ENCODE results near the gene HSCB.

DNA sequence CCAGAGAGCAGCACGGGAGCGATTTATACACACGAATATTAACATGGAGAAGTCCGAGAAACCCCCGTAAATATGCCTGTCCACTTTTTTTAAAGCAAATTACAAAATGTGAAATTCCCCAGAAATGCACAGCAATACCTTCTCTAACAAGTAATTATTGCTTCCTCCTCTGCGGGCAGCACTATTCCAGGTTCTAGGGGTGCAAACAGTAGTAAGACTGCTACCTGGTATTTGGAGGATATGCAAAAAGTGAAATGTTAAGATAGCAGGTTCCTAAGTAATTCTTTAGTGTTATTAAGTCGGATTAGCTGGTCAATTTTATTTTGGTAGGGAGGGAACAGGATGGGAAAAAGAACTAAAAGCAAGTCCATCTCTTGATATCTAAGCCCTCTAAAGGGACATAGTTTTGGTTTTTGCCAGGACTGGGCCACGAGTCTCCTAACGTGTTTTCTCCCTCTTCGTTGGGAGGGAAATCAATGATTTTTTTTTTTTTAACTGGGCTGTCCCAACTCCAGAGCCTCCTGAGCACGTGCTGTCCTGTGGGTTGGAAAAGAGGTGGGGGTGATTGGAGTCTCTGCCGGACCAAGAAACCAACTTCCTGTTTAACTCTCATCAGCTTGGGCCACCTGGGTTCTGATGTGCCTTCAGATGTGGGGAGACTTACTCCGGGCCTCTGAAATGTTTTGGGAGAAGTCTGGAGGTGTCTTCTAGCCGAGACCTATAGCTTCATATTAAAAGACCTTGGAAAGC, 60.2 kb downstream of the HSCB start:
- peak in 1 of 2 donors; percentile 44 for TF ChIP-seq RAD21 (IDR thresholded peaks at IDR 0.05)
- TF ChIP-seq, protein P1, sequence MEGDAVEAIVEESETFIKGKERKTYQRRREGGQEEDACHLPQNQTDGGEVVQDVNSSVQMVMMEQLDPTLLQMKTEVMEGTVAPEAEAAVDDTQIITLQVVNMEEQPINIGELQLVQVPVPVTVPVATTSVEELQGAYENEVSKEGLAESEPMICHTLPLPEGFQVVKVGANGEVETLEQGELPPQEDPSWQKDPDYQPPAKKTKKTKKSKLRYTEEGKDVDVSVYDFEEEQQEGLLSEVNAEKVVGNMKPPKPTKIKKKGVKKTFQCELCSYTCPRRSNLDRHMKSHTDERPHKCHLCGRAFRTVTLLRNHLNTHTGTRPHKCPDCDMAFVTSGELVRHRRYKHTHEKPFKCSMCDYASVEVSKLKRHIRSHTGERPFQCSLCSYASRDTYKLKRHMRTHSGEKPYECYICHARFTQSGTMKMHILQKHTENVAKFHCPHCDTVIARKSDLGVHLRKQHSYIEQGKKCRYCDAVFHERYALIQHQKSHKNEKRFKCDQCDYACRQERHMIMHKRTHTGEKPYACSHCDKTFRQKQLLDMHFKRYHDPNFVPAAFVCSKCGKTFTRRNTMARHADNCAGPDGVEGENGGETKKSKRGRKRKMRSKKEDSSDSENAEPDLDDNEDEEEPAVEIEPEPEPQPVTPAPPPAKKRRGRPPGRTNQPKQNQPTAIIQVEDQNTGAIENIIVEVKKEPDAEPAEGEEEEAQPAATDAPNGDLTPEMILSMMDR (IDR thresholded peaks at IDR 0.05; ENCODE audit: low read depth, low read length, missing input control) = no peak
- TF ChIP-seq, protein P2, sequence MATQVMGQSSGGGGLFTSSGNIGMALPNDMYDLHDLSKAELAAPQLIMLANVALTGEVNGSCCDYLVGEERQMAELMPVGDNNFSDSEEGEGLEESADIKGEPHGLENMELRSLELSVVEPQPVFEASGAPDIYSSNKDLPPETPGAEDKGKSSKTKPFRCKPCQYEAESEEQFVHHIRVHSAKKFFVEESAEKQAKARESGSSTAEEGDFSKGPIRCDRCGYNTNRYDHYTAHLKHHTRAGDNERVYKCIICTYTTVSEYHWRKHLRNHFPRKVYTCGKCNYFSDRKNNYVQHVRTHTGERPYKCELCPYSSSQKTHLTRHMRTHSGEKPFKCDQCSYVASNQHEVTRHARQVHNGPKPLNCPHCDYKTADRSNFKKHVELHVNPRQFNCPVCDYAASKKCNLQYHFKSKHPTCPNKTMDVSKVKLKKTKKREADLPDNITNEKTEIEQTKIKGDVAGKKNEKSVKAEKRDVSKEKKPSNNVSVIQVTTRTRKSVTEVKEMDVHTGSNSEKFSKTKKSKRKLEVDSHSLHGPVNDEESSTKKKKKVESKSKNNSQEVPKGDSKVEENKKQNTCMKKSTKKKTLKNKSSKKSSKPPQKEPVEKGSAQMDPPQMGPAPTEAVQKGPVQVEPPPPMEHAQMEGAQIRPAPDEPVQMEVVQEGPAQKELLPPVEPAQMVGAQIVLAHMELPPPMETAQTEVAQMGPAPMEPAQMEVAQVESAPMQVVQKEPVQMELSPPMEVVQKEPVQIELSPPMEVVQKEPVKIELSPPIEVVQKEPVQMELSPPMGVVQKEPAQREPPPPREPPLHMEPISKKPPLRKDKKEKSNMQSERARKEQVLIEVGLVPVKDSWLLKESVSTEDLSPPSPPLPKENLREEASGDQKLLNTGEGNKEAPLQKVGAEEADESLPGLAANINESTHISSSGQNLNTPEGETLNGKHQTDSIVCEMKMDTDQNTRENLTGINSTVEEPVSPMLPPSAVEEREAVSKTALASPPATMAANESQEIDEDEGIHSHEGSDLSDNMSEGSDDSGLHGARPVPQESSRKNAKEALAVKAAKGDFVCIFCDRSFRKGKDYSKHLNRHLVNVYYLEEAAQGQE (IDR thresholded peaks at IDR 0.05) = peak; percentile 78
